Ureter (tissue), 1 donor: ENCODE results near the gene ADARB2. TPM values are rescaled to one million over a fixed set of nuclear protein-coding genes. Genes with fewer than 3 reads are reported as not detected.

Source experiments
- DNase-seq: peaks from one replicate; pipeline ENCODE4 v3.0.0-alpha.2; 2020; ENCODE audit warnings: low spot score
- total RNA-seq: library from RNA; stranded (reverse); gene quantifications from one replicate; pipeline ENCODE4 v1.2.4, GENCODE V29; 2023
- donor health status: DM: yes; HTN: yes; CAD: no.

Gene ADARB2
- total RNA-seq, 1 donor from 2014 or later = not detected

- peak; percentile 25 for DNase-seq
These were observed 443.5 kb downstream of the ADARB2 start for GRCh38 chr10:1293636-1294435.

GRCh38 chr10:1293157-1293556 is 444.2 kb downstream of the ADARB2 start:
- no peak for DNase-seq

- peak; percentile 40 for DNase-seq
These were observed 444.7 kb downstream of the ADARB2 start for GRCh38 chr10:1292611-1293031.

- DNase-seq = peak; percentile 27
These were observed 445.9 kb downstream of the ADARB2 start for GRCh38 chr10:1291178-1292090.

GRCh38 chr10:1290071-1290471 is 447.3 kb downstream of the ADARB2 start:
- peak; percentile 32 for DNase-seq

- peak; percentile 44 for DNase-seq
These were observed 447.7 kb downstream of the ADARB2 start for GRCh38 chr10:1289591-1289990.

GRCh38 chr10:1287971-1288401 is 449.3 kb downstream of the ADARB2 start:
- DNase-seq = peak; percentile 12

GRCh38 chr10:1287487-1287886 is 449.8 kb downstream of the ADARB2 start:
- no peak for DNase-seq

- DNase-seq = peak; percentile 25
These were observed 453.2 kb downstream of the ADARB2 start for GRCh38 chr10:1284076-1284475.

GRCh38 chr10:1281405-1281782 is 455.9 kb downstream of the ADARB2 start:
- DNase-seq = peak; percentile 9

- peak; percentile 28 for DNase-seq
These were observed 456.6 kb downstream of the ADARB2 start for GRCh38 chr10:1280466-1281404.

GRCh38 chr10:1278306-1278705 is 459.0 kb downstream of the ADARB2 start:
- DNase-seq = no peak

- peak; percentile 29 for DNase-seq
These were observed 462.4 kb downstream of the ADARB2 start for GRCh38 chr10:1274701-1275544.

- DNase-seq = peak; percentile 18
These were observed 463.1 kb downstream of the ADARB2 start for GRCh38 chr10:1274111-1274661.

GRCh38 chr10:1273372-1274105 is 463.8 kb downstream of the ADARB2 start:
- peak; percentile 37 for DNase-seq

- DNase-seq = peak; percentile 17
These were observed 464.6 kb downstream of the ADARB2 start for GRCh38 chr10:1272777-1273161.

GRCh38 chr10:1272079-1272776 is 465.1 kb downstream of the ADARB2 start:
- DNase-seq = peak; percentile 29

GRCh38 chr10:1270906-1271305 is 466.4 kb downstream of the ADARB2 start:
- DNase-seq = peak; percentile 37

- peak; percentile 34 for DNase-seq
These were observed 466.8 kb downstream of the ADARB2 start for GRCh38 chr10:1270490-1270889.
